GM15510 (cell line): ENCODE measurements around the gene SCGB1C1.

ENCODE experiments used
- POLR2A ChIP-seq: IDR thresholded peaks from 3 replicates; pipeline ENCODE4 v1.6.1; 2011; ENCODE audit warnings: borderline replicate concordance; ENCODE audit not compliant: insufficient read length; ENCODE audit errors: extremely low read depth

Gene SCGB1C1

DNA sequence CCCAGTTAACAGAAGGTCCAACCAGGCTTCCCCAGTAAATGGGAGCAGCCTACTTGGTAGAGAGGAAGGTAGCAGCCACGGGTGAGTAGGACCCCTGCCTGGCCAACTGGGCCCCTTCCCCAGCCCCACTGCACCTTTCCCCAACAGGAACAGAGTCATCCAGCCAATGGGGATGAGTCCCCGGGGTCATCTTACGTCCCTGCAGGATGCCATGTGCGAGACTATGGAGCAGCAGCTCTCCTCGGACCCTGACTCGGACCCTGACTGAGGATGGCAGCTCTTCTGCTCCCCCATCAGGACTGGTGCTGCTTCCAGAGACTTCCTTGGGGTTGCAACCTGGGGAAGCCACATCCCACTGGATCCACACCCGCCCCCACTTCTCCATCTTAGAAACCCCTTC, 21.2 kb downstream of the SCGB1C1 start:
- no peak for TF ChIP-seq POLR2A

DNA sequence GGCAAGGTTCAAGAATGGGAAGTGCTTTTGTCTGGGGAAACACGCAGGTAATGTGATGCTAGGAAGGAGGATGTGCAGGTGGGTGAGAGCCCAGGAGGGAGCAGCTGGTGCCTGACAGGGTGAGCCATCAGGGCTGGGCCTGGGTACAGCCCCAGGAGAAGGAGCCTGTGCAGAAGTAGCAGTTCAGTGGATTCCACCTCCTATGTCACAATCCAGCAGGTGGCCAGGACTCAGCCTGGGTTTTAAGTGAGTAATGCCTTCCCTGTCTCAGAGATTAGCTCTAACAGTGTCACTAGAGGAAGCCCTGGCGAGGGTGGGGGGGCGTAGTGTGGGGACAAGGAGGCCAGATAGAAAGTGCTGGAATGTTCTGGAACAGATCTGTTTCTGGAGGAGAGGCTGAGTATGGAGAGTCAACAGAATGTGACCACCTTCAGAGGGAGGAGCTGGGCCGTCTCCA, 22.7 kb downstream of the SCGB1C1 start:
- TF ChIP-seq POLR2A = no peak

DNA sequence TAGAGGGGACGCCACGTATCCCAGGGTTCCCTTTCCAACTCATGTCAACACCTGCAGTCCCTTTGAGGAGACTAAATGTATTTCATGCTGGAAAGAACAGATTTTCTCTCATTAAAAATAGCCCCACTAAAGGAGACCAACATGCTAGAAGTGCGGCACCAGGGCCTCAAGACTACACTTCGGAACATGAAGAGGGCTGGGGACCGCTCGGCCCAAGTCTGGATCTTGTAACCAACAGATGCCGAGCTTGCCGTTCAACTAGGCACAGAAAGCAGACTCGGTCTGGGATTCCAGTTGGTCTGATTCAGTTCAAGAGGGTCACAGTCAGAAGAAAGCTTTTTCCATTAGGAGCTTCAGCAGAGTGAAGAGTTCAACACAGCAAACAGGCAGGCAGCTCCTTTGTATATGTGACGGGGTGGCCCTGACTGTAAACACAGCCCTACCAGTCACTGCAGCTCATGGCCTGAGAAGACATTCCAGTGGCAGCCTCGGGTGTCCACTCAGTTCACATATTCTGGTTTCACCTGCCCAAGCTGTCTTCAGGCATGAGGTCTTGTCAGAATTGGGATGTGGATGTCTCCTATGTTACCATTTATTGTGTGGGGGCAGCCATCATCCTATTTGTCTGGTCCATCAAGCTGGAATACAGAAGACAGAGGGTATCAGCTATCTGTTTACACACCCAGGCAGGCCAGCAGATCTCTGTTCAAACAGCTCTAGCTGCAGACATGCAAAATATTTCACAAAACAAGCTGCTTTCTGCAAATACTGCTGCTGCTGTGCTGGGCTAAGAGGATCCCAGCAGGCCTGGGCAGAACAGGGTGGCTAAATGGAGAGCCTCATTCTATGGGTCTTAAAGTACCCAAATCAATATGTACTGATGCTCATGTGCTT, 23.4 kb downstream of the SCGB1C1 start:
- no peak for TF ChIP-seq POLR2A

DNA sequence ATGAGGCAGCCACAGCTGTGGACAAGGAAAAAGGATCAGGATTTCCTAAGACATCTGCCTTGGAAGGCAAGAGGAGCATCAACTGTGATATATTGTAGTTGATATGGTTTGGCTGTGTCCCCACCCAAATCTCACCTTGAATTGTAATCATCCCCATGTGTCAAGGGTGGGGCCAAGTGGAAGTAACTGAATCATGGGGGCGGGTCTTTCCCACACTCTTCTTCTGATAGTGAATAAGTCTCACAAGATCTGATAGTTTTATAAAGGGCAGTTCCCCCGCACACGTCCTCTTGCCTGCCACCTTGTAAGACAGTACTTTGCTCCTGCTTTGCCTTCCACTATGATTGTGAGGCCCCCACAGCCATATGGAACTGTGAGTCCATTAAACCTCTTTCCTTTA, 24.8 kb downstream of the SCGB1C1 start:
- TF ChIP-seq POLR2A = no peak

DNA sequence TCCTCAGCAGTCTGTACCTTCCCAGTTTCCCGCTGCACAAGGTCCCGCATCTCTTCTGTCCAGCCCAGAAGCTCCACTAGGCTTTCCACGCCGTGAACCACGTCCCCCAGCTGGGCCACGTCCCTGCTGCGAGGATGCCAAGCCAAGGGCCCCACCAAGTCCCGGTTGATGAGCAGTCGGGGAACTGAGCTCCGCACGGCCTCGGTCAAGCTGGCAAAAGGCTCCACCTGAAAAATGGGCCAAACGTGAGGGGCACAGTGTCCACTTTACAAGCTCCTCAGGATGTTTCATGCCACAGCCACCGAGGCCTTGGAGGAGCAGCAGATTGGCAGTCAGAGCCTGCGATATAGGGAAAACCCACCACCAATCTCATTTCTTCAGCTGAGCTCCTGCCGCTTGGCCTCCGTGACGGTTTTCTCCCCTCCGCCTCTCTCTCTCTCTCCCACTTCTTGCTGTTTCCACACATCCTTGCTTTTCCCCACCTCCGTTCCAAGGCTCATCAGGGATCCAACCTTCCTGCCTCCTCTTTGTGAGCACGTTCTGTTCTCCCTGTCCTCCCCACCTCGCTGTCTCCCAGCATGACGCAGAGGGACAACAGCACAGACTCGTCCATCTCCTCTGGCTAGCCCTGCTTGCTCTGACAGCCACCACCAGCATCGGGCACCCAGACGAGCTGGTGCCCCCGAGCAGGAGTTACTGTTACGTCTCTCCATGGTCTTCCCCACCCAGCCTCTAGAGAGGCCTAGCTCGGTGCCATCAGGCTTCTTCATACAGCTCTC, 26.1 kb downstream of the SCGB1C1 start:
- no peak for TF ChIP-seq POLR2A

DNA sequence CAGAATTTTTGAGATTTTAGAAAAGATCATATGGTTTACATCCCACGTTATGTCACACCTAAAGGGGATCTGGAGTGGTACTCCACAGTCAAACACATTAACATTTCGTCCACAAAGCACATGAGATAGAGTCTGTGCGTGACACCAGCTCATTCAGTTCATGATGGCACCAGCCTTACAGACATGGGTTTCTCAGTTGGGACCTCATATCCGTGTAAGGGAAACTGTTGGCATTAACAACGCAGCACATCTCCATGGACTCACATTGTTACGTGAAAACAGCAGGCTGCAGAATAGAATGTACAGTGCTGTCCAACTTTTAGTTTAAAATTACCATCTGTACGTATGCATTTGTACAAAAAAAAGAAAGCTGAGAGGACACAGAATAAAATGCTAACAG, 28.7 kb downstream of the SCGB1C1 start:
- no peak for TF ChIP-seq POLR2A

DNA sequence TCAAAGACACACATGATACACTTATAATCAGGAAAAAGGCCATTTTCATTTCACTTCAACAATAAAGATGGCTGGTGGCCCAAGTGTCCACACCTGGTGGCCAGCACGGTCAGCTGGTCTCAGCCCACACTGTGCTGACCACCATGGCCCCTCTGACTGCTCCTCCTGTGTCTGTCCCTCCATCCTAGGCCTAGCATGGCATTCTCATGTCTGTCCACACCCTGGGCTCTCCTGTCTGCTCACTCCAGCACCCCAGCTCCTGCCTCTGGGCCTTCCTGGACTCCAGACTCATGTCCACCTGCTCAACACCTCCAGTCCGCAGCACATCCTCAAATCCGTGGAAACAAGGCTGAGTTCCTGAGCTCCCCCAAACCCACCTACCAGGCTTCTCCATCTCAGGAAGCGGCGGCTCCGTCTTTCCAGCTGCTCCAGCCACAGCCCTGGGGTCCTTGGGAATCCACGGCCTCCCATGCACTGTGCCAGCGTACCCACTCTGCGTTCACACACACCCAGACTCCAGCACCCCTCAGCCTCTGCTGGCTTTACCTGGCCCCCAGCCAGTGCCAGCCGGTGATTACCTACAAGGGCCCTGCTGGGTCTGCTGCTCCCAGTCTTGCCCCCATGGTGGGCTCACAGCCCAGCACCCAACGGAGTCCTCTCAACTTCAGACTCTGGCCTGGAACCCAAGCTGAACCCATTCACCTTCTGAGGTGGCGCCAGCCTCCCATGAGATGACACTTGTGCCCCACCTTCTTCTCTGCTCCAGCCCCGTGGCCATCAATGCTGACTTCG, 29.3 kb downstream of the SCGB1C1 start:
- no peak for TF ChIP-seq POLR2A

DNA sequence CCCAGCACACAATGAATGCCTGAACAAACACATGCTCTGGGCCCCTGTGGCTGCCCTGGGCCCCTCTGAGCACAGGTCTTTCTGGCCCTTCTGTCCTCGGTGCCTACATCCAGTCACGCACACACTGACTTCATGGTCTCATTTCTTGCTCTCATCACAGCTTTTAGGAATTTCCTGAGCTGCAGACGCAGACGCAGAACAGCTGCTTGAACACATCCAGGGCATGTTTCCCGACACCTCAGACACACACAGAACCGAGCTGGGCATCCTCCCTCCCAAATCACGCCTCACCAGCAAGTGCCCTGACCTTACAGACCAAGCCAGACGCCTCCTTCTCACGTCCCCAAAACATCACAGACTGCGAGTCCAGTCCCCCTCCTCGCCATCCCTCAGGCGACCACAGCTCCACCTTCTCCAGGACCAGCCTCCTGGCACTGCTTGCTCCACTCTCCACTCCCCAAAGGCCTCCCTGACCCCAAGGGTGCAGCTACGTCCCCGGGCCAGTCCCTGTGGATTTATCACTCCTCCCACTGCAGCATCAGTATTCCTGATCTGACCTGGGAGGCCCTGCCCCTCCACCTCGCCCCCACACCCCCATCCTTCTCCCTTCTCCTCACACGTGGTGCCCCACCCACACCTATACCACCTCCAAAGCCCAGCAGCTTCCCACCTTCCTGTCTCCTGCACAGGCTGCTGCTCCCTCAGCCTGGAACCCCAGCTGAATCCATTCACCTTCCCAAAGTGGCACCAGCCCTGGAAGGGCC, 30.3 kb downstream of the SCGB1C1 start:
- TF ChIP-seq POLR2A = no peak

DNA sequence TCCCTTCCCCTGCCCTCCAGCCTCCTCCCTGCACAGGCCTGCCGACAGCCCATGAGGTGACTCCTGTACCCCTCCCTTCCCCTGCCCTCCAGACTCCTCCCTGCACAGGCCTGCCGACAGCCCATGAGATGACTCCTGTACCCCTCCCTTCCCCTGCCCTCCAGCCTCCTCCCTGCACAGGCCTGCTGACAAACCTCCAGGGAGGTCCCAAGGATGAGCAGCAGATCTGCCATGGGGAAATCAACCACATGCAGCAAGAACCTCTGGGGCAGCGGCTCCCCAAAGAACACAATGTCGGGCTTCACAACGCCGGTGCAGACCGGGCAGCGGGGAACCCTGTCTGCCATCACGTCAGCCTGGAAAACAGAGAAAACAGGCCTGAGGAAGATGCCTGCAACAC, 31.0 kb downstream of the SCGB1C1 start:
- no peak for TF ChIP-seq POLR2A

DNA sequence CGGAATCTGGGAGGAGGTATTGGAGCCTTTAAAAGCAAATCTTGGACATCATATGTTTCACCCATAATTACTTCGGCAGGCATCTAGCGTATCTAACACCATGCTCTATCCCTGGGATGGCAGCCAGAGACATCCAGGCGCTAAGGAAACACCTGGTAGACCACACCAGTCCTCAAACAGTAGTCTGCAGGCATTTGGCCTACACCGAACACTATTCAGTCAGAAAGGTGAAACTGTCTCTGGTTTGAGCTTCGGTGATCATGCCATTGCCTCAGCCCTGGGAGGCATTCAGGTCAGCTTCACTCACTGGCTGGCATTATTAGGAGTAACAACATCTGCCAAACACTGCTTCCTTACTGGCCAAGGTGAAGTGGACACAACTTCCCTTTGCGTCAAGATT, 31.5 kb downstream of the SCGB1C1 start:
- no peak for TF ChIP-seq POLR2A

DNA sequence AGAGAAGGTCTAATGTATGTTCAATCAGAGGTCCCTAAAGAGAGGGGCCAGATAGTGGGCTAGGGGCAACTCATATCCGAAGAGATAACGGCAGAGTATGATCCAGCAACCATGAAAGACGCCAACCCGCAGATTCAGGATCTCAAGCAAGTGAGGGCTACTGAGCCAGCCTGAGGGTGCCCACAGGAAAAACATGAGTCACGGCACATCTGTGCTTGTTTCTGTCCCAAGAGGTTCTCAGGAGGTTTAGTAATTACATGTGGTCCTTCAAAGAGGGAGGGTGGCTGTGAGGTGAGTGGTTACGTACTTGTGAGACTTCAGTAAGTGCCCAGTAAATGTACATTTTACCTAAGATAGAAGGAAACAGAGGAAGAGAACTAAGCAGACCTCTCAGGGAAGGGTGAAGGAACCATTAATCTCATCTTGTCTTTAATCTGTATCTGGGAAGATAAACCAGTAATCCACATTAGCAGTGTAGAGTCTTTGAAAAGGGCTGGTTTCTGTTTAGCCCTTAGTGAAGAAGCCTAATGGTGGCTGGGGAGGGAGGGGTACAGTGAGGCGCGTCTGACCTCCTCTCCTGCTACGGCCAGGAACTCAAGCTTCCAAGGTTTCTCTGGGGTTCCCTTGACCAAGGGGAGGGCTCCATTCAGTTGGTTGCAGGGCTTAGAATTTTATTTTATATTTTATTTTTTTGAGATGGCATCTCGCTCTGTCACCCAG, 33.0 kb downstream of the SCGB1C1 start:
- no peak for TF ChIP-seq POLR2A

DNA sequence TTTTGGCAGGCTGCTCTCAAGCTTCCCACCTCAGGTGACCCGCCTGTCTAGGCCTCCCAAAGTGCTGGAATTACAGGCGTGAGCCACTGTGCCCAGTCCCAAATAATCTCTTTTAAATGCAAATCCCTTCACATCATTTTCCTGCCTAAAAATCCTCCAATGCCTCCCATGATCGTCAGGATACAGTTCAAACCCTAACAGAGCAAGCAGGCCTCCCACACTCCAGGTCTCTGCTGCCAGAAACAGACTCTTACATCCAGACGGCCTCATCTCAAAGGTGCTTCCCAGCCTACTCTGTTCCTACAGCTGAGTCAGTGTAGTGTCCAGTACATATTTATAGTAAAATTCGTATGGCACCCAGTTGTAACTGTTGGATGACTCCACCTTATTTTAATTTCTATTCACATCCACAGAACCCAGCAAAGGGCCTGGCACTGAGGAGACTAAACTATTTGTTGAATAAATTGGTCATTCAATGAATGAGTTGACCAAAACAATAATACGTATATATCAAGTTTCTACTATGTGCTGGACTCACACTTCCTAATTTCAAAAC, 35.0 kb downstream of the SCGB1C1 start:
- TF ChIP-seq POLR2A = no peak

DNA sequence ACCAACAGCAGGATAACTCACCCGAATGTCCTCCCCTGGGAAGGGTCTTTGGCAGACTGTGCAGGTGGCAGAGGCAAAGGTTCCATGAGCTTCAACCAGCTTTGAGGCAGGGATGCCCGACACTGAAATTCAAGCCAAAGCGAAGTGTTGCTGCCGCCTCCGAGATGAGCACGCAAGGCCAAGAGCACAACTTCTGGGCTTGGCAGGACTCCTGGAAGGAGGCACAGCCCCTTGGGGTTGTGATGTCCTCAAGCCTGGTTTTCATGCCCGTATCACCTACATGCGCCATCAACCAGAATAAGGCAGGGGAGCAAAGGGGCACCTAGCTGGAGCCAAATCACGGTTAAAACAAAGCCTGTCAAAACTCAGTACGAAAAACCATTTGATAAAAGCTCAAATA, 37.6 kb downstream of the SCGB1C1 start:
- TF ChIP-seq POLR2A = no peak
